ENCODE results near the gene DNAJC30. TPM values are rescaled to one million over a fixed set of nuclear protein-coding genes. Genes with fewer than 3 reads are reported as not detected.

Gene DNAJC30
- total and polyA plus RNA-seq, 4 donors = 2.1 to 8.7 (median 4.8) TPM

- WGBS = 68% methylated on average over 12 of the region's 12 CpGs
Measured at GRCh38 chr7:73671322-73671661, 12.0 kb downstream of the DNAJC30 start.

More at GRCh38 chr7:73671322-73671661, 12.0 kb downstream of the DNAJC30 start:
- no peak overlapping the region for H3K27ac ChIP-seq (ENCODE audit: low read depth in 1 of 2, low read length in 2 of 2)
- no peak overlapping the region for H3K4me3 ChIP-seq (ENCODE audit: low read depth in 1 of 3, low read length in 3 of 3)
- H3K9ac ChIP-seq (ENCODE audit: low read depth in 1 of 2, low read length in 2 of 2) = no peak overlapping the region
- peaks cover 7 to 15% (median 12%) of the 10 kb centered on the region in 4 donors for H3K4me1 ChIP-seq (ENCODE audit: control insufficient read depth in 4 of 4, insufficient read depth in 4 of 4, low read length in 3 of 4)
- no peaks in the 10 kb centered on the region for H3K9me3 ChIP-seq (ENCODE audit: control insufficient read depth in 4 of 4, low read length in 3 of 4)
- DNase-seq (ENCODE audit: low spot score) = no peak
- no peaks in the 10 kb centered on the region for H3K27me3 ChIP-seq (ENCODE audit: control insufficient read depth in 4 of 4, insufficient read depth in 4 of 4, low read length in 3 of 4)
- no peaks in the 10 kb centered on the region for H3K36me3 ChIP-seq (ENCODE audit: control insufficient read depth in 4 of 4, insufficient read depth in 3 of 4, low read depth in 1 of 4, low read length in 3 of 4)
- TF ChIP-seq FOXA1 (IDR thresholded peaks at IDR 0.05) = no peak
- no peak for TF ChIP-seq MAX (IDR thresholded peaks at IDR 0.05)
- TF ChIP-seq NR2F2 (IDR thresholded peaks at IDR 0.05) = no peak
- no peak for TF ChIP-seq HNF4A (conservative IDR thresholded peaks at IDR 0.05)
- TF ChIP-seq GABPA (IDR thresholded peaks at IDR 0.05 in 1 of 2, conservative IDR thresholded peaks at IDR 0.05 in 1 of 2) = no peak
- TF ChIP-seq HNF4G (IDR thresholded peaks at IDR 0.05) = no peak
- TF ChIP-seq YY1 (IDR thresholded peaks at IDR 0.05) = no peak
- TF ChIP-seq RXRA (IDR thresholded peaks at IDR 0.05) = no peak
- TF ChIP-seq ZBTB33 (IDR thresholded peaks at IDR 0.05) = no peak
- TF ChIP-seq REST (IDR thresholded peaks at IDR 0.05) = no peak
- no peak for TF ChIP-seq SP1 (IDR thresholded peaks at IDR 0.05)
- TF ChIP-seq CTCF (IDR thresholded peaks at IDR 0.05; ENCODE audit: low read depth, low read length, missing input control) = no peak
- TF ChIP-seq RAD21 (IDR thresholded peaks at IDR 0.05) = no peak

Measured in liver (tissue), 9 donors.